SJCRH30 (cell line): ENCODE data around the gene LMF1. TPM values are rescaled to one million over a fixed set of nuclear protein-coding genes. Genes with fewer than 3 reads are reported as not detected.

Source experiments
- DNase-seq, 2 experiments: peaks; one replicate each; pipeline ENCODE4 v3.0.0-alpha.2; 2015 to 2020
- H3K27ac ChIP-seq: fragments of 250-450 bp; sonication (Bioruptor Pico); 2 replicates; pipeline ENCODE4 v1.5.1; 2020; ENCODE audit warnings: mild to moderate bottlenecking, moderate library complexity
- H3K27me3 ChIP-seq: fragments of 250-450 bp; sonication (Bioruptor Pico); 2 replicates; pipeline ENCODE4 v1.5.1; 2020; ENCODE audit warnings: mild to moderate bottlenecking, moderate library complexity
- H3K36me3 ChIP-seq: fragments of 250-450 bp; sonication (Bioruptor Pico); 2 replicates; pipeline ENCODE4 v1.5.1; 2020; ENCODE audit warnings: mild to moderate bottlenecking, moderate library complexity
- H3K4me1 ChIP-seq: fragments of 250-450 bp; sonication (Bioruptor Pico); 2 replicates; pipeline ENCODE4 v1.5.1; 2020; ENCODE audit warnings: mild to moderate bottlenecking, moderate library complexity
- H3K4me3 ChIP-seq: fragments of 250-450 bp; sonication (Bioruptor Pico); 2 replicates; pipeline ENCODE4 v1.5.1; 2020; ENCODE audit warnings: mild to moderate bottlenecking, moderate library complexity
- H3K9me3 ChIP-seq: fragments of 250-450 bp; sonication (Bioruptor Pico); replicated peaks from 2 replicates; pipeline ENCODE4 v1.5.1; 2020; ENCODE audit warnings: mild to moderate bottlenecking, moderate library complexity
- total RNA-seq: library from RNA; depleted of rRNA; stranded (reverse); fragments of >200 nt; shearing (Covaris generic); gene quantifications from 2 replicates; pipeline ENCODE4 v1.2.3, GENCODE V29; 2014

Gene LMF1
- total RNA-seq, 1 experiment from 2014 or later, result 2.3 TPM

DNA sequence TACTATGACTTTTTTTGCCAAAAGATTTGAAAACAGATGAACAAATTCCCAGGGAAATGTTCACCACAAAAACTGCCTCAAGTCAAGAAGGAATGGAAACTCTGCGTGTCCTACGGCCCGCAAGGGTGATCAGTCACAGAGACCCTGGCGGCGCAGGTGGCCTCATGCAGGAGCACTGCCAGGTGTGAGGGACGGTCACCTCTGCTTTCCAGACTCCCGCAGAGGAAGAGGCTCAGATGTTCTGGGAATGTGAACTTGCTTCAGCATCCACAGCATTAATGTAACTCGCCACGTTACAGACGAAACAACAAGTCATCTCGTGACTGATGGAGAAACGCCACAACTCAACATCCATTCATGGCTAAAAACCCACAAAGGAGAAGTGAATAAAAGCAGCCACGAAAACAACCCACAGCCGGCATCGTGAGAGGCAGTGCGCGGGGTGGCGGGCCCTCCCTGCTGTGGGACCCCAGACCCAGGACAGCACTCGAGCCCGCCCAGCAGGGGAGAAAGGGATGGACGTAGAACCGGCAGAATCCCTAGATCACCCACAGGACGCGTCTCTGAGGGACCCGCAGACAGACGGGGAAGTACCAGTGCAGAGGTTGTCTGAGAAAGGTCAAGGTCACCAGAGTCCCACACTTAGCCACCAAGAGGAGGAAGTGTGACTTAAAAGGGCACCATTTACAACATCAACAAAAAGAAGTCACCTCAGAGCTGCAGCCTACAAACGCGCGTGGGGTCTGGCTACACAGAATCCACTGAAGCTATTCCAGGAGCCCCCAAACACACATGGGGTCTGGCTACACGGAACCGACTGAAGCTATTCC is 93.3 kb downstream of the LMF1 start:
- H3K4me1 ChIP-seq, result peaks cover 18% of the 10 kb centered on the region
- H3K36me3 ChIP-seq, result no peaks in the 10 kb centered on the region
- no peak for DNase-seq
- no peak overlapping the region for H3K4me3 ChIP-seq
- no peak overlapping the region for H3K27ac ChIP-seq
- no peaks in the 10 kb centered on the region for H3K27me3 ChIP-seq
- no peaks in the 10 kb centered on the region for H3K9me3 ChIP-seq

DNA sequence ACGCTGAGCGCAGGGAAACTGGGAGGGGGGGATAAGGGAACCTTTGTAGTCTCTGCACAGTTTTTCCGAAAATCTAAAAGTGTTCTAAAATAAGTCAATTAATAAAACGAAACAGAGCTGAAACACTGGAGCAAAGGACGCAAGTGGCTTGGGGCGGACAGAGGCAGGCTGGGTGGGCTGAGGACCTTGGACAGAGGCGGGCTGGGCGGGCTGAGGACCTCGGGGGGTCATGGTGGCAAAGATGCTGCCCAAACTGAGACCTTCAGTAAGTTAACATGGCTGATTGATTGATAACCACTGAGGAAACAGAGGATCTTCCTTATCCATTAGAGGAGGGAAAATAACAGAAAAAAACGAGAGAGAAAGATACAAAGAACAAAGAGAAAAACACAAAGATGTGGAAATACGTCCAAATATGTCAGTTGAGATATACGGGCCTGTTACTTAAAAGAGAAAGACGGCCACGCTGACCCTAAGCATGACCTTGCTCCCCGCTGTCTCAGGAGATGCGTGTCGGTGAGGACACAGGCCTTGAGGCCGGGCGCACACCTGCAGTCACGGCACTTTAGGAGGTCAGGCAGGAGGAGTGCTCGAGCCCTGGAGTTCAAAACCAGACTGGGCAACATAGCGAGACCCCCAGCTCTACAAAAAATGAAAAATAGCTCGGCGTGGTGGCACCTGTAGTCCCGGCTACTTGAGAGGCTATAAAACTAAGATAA is 94.1 kb downstream of the LMF1 start:
- Histone ChIP-seq H3K4me3 (no peak overlapping the region), H3K4me1 (peaks cover 18% of the 10 kb centered on the region), H3K27me3 (no peaks in the 10 kb centered on the region), H3K9me3 (no peaks in the 10 kb centered on the region), H3K36me3 (no peaks in the 10 kb centered on the region), H3K27ac (no peak overlapping the region)
- DNase-seq, result no peak

- H3K36me3 ChIP-seq, result no peaks in the 10 kb centered on the region
- no peak overlapping the region for H3K27ac ChIP-seq
- DNase-seq, result no peak
- no peak overlapping the region for H3K4me3 ChIP-seq
- no peaks in the 10 kb centered on the region for H3K9me3 ChIP-seq
- H3K4me1 ChIP-seq, result peaks cover 18% of the 10 kb centered on the region
- no peaks in the 10 kb centered on the region for H3K27me3 ChIP-seq
These were observed 94.8 kb downstream of the LMF1 start for GRCh38 chr16:876041-876335.

DNA sequence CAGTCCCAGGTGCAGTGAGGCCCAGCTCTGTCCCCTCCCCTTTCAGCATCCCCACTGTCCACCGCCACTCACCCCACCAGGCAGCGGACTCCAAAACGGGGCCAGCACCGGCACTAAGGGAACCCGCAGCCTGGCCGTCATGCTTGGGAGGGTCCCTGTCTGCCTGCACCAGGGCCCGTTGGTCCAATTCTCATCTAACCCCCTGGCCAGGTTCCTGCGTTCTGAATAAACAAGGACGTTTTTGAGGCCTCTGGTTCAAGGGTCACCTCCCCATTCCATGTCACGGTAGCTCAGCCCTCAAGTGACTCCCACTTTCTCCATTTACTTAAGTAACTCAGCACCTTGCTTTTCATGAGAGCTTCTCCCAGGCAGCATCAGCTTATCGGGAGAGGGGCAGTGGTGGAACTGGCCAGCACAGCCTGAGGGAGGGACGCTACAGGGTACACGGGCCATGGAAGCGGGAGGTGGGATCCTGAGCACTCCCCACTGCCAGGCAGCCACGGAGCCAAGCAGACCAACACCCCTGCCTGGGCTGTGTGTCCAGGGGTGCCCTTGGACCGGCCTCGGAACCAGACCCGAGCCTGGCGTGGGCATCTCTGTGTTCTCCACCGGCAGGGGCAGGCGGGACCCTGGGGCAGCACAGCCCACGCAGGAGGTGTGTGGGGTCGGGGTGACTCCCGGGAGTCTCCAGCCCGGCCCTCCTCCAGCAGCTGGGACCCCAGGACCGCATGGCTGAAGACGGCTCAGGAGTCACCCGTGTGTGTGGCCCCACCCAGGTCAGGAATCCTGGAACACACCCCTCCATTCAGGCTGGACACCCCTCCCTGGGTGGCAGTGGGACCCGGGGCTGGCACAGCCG is 95.4 kb downstream of the LMF1 start:
- peaks cover 18% of the 10 kb centered on the region for H3K4me1 ChIP-seq
- DNase-seq, result no peak
- no peaks in the 10 kb centered on the region for H3K9me3 ChIP-seq
- H3K27me3 ChIP-seq, result no peaks in the 10 kb centered on the region
- H3K4me3 ChIP-seq, result no peak overlapping the region
- H3K36me3 ChIP-seq, result no peaks in the 10 kb centered on the region
- no peak overlapping the region for H3K27ac ChIP-seq

GRCh38 chr16:874366-875181 is 96.2 kb downstream of the LMF1 start:
- Histone ChIP-seq H3K9me3 (no peaks in the 10 kb centered on the region), H3K27ac (peak overlapping the region; percentile 19; the same call in 1 of the 2 replicates), H3K27me3 (no peaks in the 10 kb centered on the region), H3K4me1 (peaks cover 18% of the 10 kb centered on the region), H3K4me3 (no peak overlapping the region), H3K36me3 (no peaks in the 10 kb centered on the region)
- peak; percentile 87 for DNase-seq

DNA sequence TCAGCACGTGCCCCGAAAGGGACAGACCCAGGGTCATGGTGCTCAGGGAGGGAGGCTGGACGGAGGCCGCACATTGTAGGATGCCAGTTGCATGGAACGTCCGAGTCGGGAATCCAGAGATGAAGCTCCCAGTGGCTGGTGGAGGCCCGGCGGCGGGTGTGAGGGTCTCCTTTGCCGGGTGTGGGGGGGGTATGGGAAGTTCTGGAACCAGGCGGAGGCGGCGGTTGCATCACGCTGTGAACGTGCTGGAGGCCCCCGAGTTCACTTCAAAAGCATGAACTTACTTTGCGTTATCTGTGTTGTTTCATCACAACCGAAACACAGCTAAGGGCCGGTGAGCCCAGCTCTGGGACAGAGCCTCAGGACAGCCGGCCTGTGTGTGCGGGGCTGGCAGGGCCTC is 96.9 kb downstream of the LMF1 start:
- Histone ChIP-seq H3K36me3 (no peaks in the 10 kb centered on the region), H3K9me3 (no peaks in the 10 kb centered on the region), H3K27me3 (no peaks in the 10 kb centered on the region), H3K27ac (peak overlapping the region; percentile 19; the same call in 1 of the 2 replicates), H3K4me3 (no peak overlapping the region), H3K4me1 (peaks cover 18% of the 10 kb centered on the region)
- DNase-seq, result no peak

DNA sequence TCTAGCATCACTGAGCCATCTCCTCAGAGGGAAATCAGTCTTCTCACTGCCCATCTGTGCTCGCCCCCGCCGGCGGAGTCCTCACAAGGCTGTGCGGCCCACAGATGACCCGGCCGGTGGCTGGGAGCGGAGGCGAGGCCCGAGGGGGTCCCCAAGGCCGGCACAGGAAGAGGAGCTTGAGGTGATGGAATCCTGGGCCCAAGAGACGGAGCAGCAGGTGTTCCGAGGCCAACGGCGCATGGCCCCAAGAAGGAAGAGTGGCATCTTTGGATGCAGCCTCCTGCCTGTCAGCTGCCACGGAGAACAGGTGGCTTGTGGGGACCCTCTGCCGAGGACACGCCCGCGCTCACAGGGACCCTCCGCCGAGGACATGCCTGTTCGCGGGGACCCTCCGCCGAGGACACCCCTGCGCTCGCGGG is 97.5 kb downstream of the LMF1 start:
- H3K27ac ChIP-seq, result no peak overlapping the region
- peaks cover 20% of the 10 kb centered on the region for H3K4me1 ChIP-seq
- no peaks in the 10 kb centered on the region for H3K36me3 ChIP-seq
- H3K27me3 ChIP-seq, result no peaks in the 10 kb centered on the region
- H3K4me3 ChIP-seq, result no peak overlapping the region
- DNase-seq, result no peak
- H3K9me3 ChIP-seq, result no peaks in the 10 kb centered on the region

GRCh38 chr16:872436-873242 is 98.1 kb downstream of the LMF1 start:
- no peaks in the 10 kb centered on the region for H3K27me3 ChIP-seq
- H3K27ac ChIP-seq, result no peak overlapping the region
- H3K9me3 ChIP-seq, result no peaks in the 10 kb centered on the region
- no peak overlapping the region for H3K4me3 ChIP-seq
- no peak for DNase-seq
- H3K36me3 ChIP-seq, result no peaks in the 10 kb centered on the region
- peaks cover 21% of the 10 kb centered on the region for H3K4me1 ChIP-seq

- no peak overlapping the region for H3K27ac ChIP-seq
- H3K4me1 ChIP-seq, result peaks cover 21% of the 10 kb centered on the region
- no peaks in the 10 kb centered on the region for H3K9me3 ChIP-seq
- no peaks in the 10 kb centered on the region for H3K36me3 ChIP-seq
- DNase-seq, result no peak
- H3K27me3 ChIP-seq, result no peaks in the 10 kb centered on the region
- H3K4me3 ChIP-seq, result no peak overlapping the region
These were observed 99.0 kb downstream of the LMF1 start for GRCh38 chr16:871562-872345.

- Histone ChIP-seq H3K27ac (no peak overlapping the region), H3K4me3 (no peak overlapping the region), H3K27me3 (no peaks in the 10 kb centered on the region), H3K9me3 (no peaks in the 10 kb centered on the region), H3K36me3 (no peaks in the 10 kb centered on the region), H3K4me1 (peaks cover 21% of the 10 kb centered on the region)
- DNase-seq, result no peak
These were observed 99.8 kb downstream of the LMF1 start for GRCh38 chr16:870856-871561.

DNA sequence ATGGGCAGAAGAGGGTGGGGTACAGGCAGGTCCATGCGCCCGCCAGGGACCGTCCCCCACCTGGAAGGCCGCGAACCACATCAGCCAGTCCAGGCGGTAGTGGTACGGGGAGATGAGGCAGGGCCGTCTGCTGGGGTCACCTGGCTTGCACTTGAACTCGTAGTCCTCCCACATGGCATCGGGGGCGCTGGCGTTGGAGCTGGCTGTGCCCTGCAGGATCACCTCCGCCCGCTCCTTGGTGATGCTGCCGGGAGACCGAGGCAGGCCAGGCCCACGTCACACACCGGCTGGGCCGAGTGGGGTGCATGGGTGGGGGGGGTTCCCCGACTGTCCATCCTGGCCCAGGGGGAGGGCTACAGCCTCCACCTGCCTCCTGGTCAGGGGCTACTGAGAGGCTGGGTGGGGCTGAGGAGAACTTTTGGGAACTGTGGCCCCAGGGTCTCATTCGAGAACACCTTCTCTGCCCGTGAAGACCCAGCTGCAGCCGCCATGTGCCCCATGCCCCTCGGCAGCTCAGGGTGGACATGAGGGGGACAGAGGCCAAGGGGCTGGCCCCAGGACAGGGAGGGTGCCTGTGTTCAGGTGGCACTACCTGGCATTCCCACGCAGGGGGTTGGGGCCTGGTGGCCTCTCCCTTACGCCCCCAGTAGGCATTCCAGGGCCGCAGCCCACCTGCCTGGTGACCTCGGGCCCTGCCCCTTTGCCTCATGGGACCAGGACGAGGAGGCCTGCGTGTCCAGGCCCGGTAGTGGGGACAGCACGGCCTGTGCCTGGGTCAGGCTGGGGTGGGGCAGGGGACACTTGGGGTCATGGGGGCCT is 100.8 kb downstream of the LMF1 start:
- DNase-seq, result no peak
- no peaks in the 10 kb centered on the region for H3K27me3 ChIP-seq
- H3K27ac ChIP-seq, result no peak overlapping the region
- H3K4me3 ChIP-seq, result no peak overlapping the region
- peaks cover 21% of the 10 kb centered on the region for H3K4me1 ChIP-seq
- no peaks in the 10 kb centered on the region for H3K36me3 ChIP-seq
- H3K9me3 ChIP-seq, result no peaks in the 10 kb centered on the region
